ENCODE measurements around the gene CCNL2. TPM values are rescaled to one million over a fixed set of nuclear protein-coding genes. Genes with fewer than 3 reads are reported as not detected.
A peak's percentile ranks its signal among the peaks of the same experiment; 100 is the strongest.
"Not testable (repeated sequence)": the region's sequence is repeated elsewhere in the genome, so short reads cannot be mapped to it uniquely, and the experiment has no call there.

Gene CCNL2
- 116 TPM for total RNA-seq

DNA sequence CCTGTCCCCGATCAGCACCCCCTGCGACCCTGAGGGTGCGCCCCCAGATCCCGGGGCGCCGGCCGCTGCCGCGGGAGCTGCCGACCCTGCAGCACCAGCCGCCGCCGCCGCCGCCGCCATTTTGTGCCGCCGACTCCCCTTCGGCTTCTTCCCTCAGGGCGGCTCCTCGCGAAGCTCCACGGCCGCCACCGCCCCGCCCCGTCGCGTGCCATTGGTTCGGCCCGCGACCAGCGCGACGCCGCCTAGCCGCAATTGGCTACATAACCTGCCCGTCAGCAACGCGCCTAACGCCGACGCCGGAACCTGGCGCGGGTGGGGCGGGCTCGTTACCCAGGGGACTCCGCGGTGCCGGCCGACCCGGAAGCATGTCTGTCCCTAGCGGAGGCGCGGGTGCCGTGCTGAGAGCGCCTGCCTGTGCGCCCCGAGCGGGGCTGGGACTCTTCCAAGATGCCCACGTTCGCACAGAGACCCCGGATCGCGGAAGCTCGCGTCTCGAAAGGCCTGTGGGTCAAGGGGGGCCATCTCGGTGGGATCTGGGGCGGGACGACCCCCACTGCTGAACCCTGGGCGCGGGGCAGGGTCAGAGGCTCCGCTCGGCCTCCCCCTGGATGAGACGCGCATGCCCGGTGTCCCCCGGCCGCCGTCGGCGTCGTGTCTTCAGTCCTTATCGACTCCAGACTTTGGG lies at the start of gene CCNL2:
TSS of gene CCNL2 (minus strand) at position 149 of the 685 bp plus-strand sequence. CDS start at position 120, 29 bp downstream.
- peak; percentile 96 for DNase-seq

DNA sequence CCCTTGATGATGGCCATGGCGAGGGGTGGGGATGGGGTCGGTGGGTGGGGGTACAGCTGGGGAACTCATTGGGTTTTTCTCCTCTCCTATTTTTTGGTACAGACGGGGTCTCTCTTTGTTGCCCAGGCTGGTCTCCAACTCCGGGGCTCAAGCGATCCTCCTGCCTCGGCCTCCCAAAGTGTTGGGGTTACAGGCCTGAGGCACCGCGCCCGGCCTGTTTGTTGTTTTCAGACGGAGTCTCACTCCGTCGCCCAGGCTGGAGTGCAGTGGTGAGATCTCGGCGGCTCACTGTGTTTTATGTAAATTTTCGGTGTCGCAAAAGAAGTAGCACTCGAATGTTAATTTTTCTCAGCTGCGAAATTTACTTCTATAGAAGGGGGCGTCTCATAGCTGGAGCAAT lies 47.5 kb upstream of the CCNL2 start:
- not testable (repeated sequence) for DNase-seq

DNA sequence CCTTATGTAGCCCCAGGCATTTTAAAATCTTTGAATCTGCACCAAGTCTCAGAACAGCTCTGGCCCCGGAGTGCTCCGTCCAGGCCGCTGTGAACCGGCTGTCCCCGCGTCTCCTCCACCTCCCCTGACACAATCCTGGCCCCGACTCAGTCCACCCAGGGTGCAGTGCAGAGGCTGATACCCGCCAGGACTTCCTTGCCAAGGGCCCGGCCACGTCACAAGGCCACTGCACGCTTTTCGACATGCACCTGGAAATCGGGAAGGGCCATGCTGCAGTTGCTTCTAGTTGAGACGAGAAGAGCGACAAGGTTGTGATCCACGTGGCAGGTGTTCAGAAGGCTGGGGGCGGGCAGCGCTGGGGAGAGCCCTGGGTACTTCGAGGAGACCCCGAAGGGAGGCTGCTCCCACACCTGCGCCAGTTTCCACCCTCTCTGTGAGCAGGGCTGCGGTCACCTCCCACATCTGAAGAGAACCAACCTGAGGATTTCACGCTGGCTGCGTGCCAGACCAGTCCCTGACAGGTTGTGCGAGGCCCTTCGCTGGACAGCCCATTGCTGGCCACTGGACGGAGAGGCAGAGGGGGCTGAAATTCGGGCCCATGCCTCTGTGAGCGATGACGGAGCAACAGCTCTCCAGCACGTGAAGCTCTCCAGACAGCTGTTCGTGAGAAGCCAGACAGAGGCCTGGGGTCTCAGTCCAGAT lies 43.1 kb upstream of the CCNL2 start:
- DNase-seq = no peak

DNA sequence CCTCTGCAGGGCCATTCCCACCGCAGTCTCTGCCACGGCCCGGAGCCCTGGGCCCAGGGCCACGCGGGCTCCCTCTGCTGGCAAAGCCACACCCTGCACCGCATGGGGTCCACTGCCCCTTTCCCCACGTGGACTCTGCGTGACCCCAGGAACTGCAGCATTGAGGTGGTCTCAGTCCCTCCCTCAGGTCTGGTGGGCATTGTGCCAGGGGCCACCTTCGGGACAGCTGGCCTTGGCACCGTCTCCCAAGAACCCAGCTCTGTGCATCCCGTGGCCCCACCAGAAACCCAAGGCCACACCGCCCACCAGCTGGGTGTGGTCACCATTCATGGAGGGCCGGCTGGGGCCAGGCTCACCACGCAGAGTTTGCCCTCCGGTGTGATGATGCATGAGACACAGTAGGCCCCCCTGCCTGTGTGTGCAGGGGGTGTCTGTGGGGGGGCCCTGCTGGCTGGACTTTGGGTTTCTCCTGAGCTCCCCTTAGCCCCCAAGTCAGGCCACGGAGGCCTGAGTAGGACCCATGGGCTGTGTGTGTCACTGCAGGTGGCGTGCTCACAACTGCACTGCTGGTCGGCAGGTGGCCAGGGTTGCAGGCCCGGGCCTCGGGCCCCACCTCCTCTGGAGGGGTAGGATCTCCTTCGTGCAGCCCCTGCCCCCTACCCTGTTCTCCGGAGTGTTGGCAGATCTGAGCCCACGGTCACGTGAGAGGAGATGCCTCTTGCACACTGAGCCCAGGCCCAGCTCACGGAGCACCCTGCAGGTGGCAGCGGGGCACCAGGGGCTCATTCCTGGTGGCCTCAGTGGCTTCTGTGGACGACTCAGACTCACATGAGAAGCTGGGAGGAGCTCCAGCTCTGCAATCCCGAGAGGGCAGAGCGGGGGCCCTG lies 42.1 kb upstream of the CCNL2 start:
- no peak for DNase-seq

- no peak for DNase-seq
Observed at GRCh38 chr1:1440262-1441001, 41.3 kb upstream of the CCNL2 start.

- no peak for DNase-seq
Observed at GRCh38 chr1:1439546-1440261, 40.6 kb upstream of the CCNL2 start.

GRCh38 chr1:1438531-1439381 lies 39.6 kb upstream of the CCNL2 start:
- DNase-seq = no peak

- DNase-seq = no peak
Observed at GRCh38 chr1:1437904-1438376, 38.8 kb upstream of the CCNL2 start.

DNA sequence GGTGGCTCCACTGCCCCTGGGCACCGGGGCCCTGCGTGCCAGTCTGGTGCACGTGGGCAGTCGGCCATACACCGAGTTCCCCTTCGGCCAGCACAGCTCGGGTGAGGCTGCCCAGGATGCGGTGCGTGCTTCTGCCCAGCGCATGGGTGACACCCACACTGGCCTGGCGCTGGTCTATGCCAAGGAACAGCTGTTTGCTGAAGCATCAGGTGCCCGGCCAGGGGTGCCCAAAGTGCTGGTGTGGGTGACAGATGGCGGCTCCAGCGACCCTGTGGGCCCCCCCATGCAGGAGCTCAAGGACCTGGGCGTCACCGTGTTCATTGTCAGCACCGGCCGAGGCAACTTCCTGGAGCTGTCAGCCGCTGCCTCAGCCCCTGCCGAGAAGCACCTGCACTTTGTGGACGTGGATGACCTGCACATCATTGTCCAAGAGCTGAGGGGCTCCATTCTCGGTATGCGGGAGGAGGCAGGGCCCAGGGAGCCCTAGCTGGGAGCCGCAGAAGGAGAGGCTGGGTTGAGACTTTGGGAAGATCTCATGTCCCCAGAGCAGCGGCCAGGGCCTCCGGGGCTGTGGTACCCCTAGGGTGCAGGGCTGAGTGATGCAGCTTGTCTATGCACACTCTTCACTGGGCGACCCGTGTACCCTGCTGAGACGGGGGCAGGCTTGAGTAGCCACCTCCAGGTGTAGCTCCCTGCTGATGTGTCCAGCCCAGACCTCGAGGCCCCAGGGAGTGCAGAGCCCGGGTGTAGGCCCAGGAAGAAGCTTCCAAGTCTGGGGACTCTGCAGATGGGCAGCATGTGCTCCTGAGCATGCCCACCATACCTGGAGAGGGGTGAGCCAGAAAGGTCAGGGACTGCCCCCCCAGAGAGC lies 38.1 kb upstream of the CCNL2 start:
- DNase-seq = no peak

DNA sequence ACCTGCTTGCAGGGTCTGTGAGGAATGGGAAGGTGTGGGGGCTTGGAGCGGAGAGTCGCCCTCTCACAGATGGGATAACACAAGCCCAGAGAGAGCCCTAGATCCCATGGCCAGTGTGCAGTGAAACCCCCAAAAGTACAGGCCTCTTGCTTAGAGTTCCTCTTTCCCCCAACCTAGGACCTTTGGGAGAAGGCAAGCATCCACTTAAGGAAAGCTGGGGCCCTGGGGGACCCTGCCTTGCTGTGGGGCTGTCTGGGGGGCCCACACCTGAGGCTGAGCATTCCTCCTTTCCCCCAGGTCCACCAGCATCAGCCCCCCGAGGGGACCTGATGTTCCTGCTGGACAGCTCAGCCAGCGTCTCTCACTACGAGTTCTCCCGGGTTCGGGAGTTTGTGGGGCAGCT lies 37.5 kb upstream of the CCNL2 start:
- DNase-seq = no peak

DNA sequence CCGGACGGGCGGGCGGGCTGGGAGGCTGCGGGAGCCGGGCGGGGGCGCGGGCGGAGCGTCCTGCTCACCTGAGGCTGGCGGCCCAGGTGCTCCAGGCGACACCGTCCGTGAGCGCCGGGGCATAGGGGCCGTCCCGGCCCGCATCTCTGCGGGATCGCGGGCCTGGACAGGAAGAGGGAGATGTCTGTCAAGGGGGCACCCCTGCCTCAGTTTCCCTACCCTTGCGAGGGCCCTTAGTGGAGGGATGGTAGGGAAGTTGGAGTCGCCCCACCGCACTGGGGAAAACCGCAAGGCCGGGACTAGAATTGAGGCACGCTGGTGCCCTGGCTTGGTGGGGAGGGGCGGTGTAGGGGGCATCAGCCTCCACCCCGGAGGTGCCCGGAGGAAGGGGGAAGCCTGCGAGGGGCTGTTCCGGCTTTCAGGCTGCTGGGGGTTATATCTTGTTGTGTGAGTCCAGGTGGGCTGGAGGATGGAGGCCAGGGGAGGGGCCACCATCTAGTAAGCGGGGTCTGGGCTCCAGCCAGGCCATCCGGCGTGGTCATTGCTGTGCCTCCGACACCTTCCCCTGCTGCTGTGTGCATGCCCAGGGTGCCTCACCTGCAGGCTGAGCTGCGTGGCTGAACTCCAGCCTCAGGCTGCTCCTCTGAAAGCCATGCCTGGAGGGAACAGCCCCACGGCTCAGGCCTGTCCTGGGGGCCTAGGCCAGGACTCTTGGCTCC lies 36.9 kb upstream of the CCNL2 start:
- DNase-seq = no peak

- DNase-seq = no peak
Observed at GRCh38 chr1:1435106-1435903, 36.2 kb upstream of the CCNL2 start, which contains the start of gene VWA1. Gene VWA1 (plus strand): TSS chr1:1435690. CDS start chr1:1435749, 59 bp downstream.

DNA sequence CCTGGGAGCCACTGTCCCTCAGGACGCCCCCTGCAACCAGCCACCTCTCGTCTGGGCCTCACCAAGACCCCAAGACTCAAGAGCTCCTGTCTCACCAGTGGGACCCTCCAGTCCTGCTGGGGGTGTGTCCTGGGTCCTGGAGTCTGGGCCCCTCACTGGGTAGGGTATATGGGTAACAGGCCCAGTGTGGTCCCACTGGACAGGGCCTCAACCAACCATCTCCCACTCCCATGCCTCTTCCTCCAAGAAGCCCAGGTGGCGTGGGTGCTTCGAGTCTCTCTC lies 35.6 kb upstream of the CCNL2 start:
- DNase-seq = no peak

DNA sequence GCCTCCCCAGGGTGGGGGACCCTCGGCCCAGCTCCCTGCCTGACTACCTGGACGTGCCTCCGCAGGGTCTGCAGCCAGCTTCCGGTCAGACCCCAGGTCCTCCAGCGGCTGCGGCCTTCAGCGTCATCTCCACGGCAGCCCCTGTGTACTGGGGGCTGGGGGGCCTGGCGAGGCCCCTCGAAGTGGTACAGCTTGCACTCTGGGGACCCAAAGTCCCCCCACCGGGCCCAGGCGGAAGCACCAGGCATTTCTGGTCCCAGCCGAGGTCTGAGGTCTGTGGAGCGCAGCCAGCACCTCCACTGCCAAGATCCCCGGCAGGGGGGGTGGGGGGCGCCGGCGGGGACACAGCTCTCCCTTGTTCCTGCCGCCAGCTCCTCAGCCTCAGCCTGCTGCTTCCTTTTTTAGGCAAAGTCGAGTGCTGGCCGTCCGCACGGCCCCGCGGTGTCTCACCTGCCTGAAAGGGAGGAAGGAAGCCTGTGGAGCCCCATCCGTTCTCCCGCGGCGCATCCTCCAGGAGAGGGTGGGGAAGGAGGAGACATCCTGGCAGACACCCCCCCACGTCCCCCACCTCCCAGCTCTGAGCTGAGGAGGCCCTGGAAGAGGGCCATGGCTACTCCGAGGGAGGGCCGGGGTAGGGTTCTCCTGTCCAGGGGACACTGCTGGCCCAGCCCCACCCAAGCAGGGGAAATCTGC lies 35.1 kb upstream of the CCNL2 start:
- peak; percentile 44 for DNase-seq

DNA sequence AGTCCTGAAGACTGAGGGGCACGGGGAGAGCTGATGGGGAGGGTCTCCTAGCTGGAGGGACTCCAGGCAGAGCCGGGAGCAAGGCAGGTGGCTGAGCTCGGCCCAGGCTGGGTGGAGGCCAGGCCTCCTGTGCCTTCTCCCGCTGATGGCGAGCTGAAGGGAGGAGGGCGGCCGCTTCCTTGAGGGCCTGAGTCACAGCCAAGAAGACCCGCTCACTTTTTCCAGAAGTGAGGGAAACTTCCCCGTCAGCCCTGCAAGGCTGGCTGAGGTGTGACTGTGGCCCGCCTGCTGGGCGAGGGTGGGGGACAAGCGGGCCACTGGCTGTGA lies 34.6 kb upstream of the CCNL2 start:
- no peak for DNase-seq

DNA sequence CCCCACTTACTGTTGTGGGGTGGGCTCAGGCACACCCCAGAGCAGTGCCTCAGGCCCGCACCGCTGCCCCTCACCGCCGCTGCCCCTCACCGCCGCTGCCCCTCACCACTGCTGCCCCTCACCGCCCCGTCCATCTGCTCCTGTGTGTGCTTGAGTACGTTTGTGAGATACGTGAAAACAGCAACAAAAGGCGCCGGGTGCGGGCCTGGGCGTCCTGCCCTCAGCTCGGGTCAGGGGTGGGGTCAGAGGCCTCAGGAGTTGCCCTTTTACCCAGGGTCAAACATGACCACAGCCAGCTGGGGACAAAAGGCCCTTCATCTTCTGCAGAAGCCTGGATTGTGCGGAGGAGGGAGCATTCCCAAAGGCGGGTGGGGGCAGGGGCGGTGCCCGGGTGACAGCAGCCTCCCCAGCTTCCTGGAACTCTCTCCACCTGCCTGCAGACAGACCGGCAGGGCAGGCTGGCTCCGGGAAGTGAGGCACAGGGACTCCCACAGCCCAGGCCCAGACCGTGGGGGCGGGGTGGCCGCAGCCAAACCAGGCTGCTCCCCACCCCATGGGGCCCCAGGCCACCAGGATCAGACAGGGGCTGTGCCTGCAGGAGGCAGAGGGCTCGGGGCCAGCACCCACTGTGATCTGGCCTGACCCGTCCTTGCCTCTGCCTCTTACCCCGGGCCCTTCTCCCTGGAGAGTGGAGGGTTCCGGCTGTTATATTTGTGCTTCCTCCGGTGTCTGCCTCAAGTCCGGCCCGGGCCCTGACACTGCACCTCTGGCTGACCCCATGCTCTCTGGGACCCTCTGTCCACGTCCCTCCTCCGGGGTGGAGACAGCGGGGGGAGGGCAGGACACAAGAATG lies 34.0 kb upstream of the CCNL2 start:
- peak; percentile 74 for DNase-seq

All from occipital lobe (tissue), 2 donors.